NCI-H510A (cell line): ENCODE results near the gene SYNDIG1.

Experiments
- DNase-seq: peaks from one replicate; lab custom pipeline; 2025; lab: John Stamatoyannopoulos, UW

SYNDIG1 gene

DNA sequence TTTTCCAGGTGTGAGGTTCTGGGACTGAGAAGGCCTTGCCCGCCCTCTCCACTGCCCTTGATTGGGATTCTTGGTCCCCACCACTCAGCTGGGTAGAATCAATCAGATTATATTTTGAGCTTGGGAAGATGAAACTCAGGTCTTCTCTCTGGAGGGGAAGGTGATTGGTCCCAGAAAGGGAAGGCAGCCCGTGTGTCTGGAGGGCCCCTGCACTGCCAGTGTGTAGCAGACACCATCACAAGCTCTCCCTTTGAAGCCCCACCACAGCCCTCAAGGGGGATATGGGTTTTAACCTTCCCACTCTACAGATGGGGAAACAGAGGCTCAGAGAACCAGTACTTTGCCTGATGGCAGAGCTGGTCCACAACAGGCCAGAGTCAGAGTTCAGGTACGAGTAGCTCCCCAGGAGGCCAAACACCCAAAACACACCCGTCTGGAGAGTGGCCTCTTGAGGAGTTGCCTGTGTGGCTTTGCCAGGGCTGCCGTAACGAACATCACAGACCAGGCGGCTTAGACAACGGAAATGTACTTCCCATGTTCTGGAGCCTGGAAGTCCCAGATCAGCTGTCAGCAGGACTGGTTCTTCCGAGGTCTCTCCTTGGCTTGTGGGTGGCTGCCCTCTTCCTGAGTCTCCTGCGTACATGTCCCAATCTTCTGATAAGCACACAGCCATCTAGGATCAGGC, 205.6 kb downstream of the SYNDIG1 start:
- no peak for DNase-seq

DNA sequence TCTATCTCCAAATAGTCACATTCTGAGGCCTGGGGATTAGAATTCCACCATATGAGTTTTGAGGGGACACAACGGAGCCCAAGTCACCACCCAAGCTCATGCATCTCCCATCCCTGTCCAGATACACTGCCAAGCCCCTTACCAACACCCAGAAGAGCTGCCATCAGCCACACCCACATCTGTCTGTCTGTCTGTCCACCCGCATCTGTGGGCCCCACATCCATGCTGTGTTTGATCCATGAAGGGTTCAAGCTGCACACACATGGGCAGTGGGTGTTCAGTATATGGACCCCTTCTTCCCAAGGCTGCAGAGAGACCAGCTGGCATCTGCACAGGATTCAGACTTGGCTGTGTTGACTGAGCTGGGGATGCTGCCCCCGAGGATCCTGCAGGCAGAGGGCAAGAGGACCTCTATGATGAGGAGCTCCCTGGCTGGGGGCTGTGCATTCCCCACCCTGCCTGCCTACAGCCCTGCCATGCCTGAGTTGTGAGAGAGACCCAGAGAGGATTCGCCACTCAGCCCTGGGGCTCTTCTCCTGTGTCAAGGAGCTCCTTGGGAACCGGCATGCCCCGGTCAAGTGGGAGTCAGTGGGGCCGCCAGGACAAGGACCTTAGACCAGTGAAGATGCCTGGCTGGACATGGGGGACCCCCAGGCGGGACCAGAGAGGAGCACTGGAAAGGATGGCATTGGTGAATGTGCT, 206.4 kb downstream of the SYNDIG1 start:
- DNase-seq, result no peak

DNA sequence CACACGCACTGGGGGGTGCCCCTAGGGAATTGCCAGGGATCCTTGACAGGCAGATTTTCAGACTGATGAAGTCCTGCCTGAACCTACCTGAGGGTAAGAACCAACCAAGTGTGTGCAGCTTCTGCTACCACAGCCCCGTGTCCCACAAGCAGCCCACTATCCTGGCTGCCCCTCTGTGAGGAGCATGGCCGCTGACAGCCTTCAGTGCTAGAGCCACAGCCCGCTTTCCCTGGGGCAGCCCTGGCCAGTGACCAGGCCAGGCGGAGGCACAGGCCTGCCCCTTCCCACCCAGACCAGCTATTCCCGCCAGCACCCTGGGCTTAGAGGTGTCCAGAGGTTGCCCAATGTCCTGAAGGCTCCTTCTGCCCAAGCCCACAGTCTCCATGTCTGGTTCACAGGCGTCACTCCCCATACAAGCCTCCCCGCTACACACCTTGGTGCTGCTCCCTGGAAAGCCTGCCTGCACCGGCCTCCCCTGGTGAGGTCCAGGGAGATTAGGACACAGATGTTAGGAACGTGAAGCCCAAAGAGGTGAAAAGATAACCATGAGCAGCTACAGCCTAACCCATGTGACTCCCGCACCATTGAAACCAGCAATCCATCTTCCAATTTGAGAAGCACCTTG, 207.0 kb downstream of the SYNDIG1 start:
- no peak for DNase-seq

DNA sequence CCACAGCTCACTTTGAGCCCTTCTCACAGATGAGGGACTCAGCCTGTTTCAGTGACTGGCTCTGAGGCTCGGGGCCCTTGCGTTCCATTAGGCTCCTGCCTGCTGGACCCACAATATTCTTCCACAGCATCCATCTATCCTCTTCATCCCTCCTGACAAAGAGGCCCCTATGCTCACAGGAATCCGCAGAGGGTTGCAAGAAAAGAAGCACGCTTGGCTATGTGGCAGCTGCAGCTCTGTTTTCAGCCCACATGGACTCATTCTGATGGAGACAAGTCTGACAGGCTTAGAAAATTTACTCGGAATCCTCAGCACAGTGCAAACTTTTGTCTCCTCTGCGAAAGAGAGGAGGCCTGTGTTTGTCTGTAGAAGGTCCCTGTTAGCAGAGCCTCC, 207.5 kb downstream of the SYNDIG1 start:
- DNase-seq, result no peak

DNA sequence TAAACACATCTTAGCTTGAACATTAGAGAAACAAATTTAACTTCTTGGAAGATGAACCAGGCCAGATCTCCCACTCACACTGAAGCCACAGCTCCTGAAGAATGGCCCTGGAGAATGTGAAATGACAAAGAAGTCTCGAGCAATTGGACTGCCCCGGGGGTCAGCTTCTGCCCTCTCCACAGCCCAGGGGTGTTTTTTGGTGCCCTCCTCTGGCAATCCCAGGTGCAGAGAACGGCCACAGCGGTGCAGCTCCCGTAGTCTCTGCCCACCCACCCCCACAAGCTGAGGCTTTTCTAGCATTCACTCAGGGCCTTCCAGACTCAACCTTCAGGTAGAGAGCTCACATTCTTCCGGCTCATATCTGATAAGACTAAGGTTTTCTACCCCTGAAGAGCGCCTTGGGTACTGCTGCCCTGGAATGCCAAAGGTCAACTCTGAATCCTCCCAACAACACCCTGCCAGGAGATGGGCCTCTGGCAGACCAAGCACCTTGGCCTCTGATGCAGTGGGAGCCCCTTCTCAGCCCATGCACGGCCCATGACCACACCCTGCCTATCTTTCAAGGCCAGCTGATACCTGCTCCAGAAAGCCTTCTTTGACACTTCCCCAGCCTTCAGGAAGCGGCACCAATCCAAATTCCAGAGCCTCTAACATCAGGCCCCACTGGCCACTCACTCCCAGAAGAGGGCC, 208.3 kb downstream of the SYNDIG1 start:
- no peak for DNase-seq

DNA sequence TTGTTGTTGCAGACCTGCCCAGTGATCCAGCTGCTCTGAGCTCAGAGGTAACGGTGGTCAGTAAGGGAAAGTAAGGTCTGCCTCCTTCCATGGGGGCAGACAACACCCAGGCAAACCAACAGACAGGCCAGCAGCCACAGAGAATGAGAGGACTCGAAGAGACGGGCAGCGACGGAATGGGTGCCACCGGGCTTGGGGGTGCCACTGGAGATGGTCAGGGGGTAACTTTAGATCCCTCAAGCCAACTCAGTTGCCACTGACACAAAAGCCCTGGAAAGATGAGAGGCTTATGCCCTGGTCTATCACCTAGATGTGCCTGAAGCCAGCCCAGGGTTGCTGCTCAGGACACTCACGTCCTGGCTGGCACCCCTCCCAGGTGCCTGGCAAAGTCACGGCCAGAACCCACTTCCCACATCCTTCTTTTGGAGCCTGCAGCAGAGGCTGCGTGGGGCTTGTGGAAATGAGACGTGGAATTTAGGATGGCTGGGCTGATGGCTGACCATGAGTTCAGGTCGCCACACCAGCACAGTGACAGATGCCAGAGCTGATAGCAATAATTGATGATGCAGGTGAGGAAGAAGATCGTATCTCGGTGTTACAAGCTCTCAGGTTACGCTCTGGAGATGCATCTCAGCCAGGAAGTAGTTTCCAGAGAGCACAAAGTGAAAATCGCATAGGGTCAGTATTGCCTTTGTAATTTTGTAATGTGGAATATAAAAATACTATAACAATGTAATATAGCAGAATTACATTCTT, 209.1 kb downstream of the SYNDIG1 start:
- DNase-seq, result no peak

DNA sequence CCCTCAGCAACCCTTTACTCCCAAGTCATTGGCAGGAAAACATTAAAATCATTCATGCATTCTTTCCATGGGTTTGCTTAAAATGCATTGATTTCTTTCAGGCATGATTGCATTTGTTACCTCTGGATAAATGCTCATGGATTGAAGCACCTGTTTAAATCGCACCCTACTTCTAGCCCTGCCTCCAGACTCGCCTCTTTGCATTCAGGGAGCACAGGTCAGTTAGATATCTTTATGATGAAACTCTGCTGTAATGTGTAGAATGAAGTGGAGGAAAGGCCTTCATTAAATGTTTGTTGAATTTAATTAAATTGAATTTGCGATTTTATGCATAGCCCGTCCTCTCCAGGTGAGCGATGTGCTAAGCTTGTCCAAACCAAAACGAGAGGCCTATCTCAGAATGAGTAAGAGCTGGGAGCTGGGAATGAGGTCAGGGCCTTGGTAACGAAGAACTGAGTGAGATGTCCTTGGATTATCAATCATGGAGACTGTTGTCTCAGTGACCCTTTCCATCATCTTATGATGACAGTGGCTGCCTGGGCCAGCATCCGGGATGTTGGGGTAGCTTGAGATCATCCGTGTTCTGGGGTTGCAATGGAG, 210.1 kb downstream of the SYNDIG1 start:
- no peak for DNase-seq

DNA sequence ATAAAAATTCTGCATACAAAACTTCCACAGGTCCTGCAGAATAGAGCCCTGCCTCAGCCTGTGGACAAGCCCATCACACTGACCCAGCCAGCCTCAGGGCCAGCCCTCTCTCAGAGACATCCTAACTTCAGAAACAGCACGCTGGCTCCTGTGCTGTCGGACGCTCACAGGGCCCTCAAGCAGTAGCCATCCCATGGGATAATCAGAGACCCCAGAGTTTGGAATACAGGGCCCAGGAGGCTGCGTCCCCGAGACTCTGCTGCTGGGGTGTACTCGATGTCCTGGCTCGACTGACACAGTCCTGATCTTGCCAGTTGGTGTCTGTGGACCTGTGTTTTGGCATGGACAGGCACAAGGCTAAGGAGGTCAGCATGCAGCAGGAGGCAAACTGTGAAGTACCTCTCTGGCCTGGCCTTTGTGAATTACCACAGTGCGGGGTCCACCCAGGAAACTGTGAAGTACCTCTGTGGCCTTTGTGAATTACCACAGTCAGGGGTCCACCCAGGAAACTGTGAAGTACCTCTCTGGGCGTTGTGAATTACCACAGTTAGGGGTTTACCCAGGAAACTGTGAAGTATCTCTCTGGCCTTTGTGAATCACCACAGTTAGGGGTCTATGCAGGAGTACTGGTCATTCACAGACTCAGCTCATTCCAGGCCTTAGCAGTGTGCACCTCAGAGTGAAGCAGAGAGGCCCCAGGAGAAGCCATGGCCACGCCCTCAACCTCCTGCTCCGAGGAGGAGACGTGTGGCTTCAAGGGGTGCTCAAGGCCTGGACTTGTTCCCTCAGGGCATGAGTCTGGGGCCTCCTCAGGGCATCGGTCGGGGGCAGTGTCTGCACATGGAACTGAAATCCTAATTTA, 212.4 kb downstream of the SYNDIG1 start:
- no peak for DNase-seq

DNA sequence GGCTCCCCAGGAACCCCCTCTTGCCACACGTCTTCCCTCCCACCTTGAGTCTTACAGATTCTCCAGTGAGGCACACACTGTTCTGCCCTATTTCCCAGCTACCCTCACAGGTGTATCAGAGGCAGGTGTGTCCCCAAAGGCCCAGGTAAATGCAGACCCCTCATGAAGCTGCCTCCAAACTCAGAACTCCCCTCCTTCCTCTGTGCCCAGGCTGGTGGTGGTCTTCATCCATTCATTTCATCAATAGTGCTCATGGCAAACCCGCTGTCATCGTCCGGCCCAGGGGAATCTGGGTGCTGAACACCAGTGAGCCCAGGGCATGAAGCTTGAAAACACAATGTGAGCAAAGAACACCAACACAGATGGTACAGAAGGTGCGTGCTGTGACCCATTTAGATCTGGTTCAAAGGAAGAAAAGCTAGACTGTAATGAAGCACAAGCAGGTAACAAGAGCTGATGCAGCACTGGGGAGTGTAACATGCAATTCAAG, 213.1 kb downstream of the SYNDIG1 start:
- DNase-seq, result no peak

DNA sequence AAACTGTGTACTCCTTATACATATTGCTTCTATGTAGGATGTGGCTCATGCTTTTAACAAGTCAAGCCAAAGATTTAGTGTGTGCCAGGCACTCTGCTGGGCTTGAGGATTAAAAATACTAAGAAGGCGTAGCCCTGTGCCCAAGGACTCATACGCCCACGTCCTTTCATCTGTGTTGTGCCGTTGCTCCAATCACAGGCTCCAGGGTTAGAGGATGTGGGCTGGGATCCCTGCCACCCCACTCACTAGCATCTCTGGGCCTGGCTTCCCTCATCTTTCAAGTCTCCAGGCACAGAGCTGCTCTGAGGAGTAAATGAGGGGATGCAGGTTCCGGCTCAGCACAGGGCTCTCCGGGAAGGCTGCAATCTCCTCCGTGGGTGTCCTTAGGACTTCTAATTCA, 214.2 kb downstream of the SYNDIG1 start:
- no peak for DNase-seq

DNA sequence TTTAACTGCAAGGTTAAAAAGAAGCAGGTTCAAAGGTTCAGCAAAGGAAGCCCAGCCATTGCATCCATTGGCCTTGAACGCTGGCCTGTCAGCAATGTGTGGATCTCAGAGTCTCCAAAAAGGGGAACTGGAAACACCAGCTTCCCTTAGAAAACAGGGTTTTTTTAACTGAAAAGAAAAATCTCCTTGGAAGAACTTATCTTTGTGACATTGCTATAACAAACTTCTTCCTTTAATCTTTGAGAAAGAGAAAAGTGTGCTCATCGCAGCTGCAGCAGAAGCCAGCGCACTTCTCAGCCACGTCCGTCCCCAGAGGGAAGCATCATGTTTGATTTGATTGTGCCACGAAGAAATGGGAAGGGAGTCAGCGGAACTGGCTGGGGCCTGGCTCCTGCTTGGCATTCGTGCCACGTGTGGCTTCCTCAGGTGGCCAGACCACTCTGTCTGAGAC, 215.0 kb downstream of the SYNDIG1 start:
- DNase-seq, result no peak

DNA sequence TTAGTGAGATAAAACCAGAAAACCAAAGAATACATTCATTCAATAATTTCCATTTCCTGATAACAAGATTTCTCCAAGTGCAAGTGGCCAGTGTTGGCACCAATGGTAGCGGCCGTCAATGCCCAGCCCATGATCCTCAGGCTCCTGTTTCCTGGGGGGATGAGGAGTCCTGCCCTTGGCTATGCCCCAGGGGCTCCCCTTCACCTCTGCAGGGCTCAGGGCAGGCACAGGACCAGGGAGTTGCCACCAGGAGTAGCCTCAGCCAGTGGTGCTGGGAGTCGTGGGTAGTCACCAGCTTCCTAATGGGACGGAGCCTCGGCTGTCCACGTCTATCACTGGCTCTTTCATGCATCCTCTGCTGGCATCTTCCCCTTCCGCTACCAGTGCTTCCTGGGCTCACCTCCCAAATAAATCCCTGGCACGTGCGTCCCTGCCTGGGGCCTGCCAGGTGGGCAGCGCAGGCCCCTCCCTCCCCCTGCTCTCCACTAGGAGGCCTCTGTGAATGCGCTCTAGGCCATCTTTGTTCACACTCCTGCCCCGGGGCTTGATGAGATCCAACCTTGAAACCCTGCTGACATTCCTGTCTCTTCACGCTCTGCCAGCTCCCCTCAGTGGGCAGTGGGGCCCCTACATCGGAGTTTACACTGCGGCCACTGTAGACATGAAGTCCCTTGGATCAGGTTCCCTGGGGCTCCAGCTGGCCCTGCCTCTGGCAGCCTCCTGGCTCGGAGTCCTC, 215.7 kb downstream of the SYNDIG1 start:
- no peak for DNase-seq

DNA sequence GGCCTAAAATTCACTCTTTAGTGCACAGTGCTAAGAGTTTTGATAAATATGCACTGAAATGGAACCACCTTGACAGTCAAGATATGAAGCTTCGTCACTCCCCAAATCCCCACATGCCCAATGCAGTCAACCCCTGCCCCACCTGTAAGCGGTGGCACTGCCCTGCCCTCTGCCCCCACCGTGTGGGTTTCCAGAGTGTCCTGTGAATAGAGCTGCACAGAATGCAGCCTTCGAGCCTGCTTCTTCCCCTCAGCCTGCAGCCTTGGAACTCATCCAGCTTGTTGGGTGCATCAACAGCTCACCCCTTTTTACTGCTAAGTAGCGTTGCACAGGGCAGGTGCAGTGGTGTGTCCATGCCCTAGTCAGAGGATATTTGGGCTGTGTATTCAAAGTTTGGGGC, 216.3 kb downstream of the SYNDIG1 start:
- DNase-seq, result no peak

DNA sequence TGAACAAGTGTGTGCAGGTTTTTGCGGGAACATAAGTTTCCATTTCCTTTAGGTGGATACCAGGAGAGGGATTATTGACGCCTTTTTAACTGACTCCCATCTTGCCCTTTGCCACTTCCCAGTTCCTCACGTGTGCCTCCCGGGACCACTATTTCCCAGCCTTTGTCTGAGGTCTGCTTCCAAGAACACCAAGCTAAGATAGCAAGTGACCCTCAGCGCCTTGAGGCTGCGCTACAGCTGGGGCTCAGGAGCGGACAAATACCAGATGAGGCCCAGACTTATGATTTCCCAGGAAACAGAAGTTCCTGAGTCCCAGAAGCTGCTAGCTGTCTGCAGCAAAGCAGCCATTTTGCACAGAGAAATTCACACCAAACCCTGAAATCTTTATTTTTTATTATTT, 216.7 kb downstream of the SYNDIG1 start:
- no peak for DNase-seq

DNA sequence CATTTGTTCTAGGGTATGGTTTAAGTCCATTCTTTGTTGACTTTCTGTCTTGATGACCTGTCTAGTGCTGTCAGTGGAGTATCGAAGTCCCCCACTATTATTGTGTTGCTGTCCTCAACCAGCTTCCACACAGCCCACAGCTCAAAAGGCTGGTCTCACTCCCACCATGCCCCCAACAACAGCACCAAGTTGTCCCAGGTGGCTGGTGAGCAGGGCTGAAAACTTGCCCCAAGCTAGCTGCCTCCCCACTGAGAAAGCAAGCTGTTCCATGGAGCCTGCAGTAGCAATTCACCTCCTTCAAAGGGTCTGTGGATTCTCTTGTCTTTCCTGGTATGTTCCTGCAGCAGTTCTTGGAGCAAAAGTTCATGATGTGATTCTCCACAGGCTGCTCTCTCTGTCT, 221.0 kb downstream of the SYNDIG1 start:
- no peak for DNase-seq

DNA sequence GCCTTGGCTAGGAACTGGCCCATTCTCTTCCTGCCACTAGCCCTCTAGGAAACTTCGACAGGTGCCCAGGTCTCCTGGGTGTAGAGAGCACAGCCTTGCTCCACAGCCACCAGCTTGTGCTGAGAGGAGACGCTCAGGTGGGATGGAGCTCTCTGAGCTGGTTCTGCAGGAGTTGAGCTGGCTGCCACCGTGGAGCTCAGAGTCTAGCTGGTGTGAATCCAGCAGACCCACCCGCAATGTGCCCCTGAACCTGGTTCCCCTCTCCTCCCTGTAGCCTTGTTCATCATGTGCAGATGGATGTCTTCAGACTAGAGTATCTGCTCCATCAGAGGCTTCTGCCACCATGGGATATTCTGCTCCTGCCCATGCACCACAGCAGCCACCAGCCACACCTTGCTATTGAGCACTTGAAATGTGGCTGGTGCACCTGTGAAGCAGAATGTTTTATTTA, 222.5 kb downstream of the SYNDIG1 start:
- no peak for DNase-seq

DNA sequence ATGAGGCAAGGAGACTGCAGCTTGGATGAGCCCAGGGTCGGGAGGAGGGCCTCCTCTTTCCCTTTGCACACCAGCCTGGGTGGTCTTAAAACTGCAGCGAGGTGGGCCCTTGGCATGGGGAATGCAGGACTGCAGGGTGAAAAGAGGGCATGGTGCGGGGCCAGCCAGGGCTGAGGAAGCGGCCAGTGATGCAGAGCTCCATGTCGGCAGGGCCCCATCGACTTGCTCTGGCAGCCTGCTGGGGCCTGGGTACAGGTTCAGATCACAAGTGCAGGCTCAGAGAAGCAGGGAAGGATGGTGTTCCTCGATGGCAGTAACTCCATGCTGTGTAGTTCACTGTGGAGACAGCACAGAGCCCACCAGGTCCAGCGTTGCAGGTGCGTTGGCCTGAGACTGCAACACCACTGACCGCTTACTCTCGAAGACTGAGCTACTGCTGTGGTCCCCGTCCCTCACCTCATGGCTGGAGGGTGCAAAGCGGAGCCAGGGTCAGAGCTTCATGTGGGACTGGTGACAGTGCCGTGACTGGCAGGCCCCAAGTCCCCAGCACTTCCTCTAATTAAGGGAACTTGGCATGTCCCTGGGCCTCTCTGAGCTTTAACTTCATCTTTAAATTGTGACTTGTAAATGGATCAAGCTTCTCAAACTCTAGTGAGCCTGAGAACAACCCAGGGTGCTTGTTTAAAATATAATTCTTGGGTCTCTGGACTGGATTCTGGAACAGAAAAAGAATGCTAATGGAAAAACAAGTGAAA, 223.2 kb downstream of the SYNDIG1 start:
- no peak for DNase-seq

DNA sequence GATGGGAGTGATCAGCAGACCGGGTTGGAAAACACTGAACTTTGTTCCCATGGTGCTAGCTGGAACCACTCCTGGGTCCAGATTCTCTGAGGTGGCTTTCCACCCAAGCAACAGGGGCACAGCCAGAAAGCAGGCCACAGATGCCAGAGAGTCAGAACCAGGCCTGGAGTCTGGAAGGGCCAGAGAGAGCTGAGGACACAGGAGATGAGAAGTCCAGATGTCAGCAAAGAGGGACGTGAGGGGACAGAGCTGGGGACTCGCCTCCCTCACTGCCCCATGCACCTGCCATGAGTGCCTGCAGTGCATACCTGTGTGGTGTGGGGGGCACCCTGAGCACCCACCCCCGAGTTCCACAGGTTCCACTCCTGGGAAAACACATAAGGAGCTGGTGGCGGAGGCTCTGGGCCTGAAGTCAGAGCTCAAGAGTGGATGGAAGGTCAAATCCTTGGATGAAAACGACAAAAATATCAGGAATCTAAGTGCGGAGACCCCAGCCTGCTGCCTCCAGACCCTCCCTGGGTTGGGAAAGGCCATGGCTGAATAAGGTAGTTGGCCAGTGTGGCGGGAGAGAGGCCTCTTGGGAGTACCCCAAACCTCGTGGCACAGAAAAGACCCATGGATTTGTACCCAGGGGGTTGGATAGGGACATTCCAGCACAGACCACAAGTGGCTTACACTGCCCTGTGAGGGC, 224.2 kb downstream of the SYNDIG1 start:
- DNase-seq, result no peak
